Pons (tissue), 1 donor: ENCODE data around the gene SAMD14.

Experiments used
- DNase-seq: peaks from one replicate; pipeline ENCODE4 v3.0.0-alpha.2; 2016; ENCODE audit warnings: low spot score

SAMD14 gene

GRCh38 chr17:50165066-50165465 is 35.1 kb upstream of the SAMD14 start:
- DNase-seq, result no peak

- no peak for DNase-seq
Observed at GRCh38 chr17:50164697-50164988, 34.7 kb upstream of the SAMD14 start.

- DNase-seq, result no peak
Observed at GRCh38 chr17:50163843-50164696, 34.1 kb upstream of the SAMD14 start.

- DNase-seq, result no peak
Observed at GRCh38 chr17:50162466-50163254, 32.7 kb upstream of the SAMD14 start.

- no peak for DNase-seq
Observed at GRCh38 chr17:50161911-50162288, 31.9 kb upstream of the SAMD14 start.

GRCh38 chr17:50161023-50161910 is 31.3 kb upstream of the SAMD14 start:
- peak; percentile 89 for DNase-seq

- DNase-seq, result no peak
Observed at GRCh38 chr17:50157891-50158290, 27.9 kb upstream of the SAMD14 start.

GRCh38 chr17:50155115-50155819 is 25.3 kb upstream of the SAMD14 start:
- no peak for DNase-seq

- DNase-seq, result no peak
Observed at GRCh38 chr17:50154604-50155003, 24.6 kb upstream of the SAMD14 start.

GRCh38 chr17:50153650-50154575 is 24.0 kb upstream of the SAMD14 start:
- no peak for DNase-seq

- no peak for DNase-seq
Observed at GRCh38 chr17:50152736-50153135, 22.8 kb upstream of the SAMD14 start.

GRCh38 chr17:50151937-50152547 is 22.1 kb upstream of the SAMD14 start:
- peak; percentile 95 for DNase-seq

- peak; percentile 85 for DNase-seq
Observed at GRCh38 chr17:50151041-50151936, 21.3 kb upstream of the SAMD14 start.

GRCh38 chr17:50150354-50151040 is 20.5 kb upstream of the SAMD14 start, which contains the start of gene PPP1R9B:
Gene PPP1R9B, minus strand, starts transcription at chr17:50150677. Its CDS starts 164 bp downstream, at chr17:50150513.
- DNase-seq, result no peak

- no peak for DNase-seq
Observed at GRCh38 chr17:50149417-50150353, 19.7 kb upstream of the SAMD14 start.

- no peak for DNase-seq
Observed at GRCh38 chr17:50149091-50149416, 19.1 kb upstream of the SAMD14 start.
